OCI-LY3 (cell line): ENCODE data around the gene NSMCE4A.

Experiments used
- CTCF ChIP-seq: fragments of 200-600, 300-600 bp; sonication (generic); IDR thresholded peaks from 2 replicates; pipeline ENCODE4 v1.5.1; 2014; ENCODE audit warnings: antibody characterized with exemption, low read length, low read depth
- EZH2phosphoT487 ChIP-seq: fragments of 200-600 bp; shearing (Covaris generic); IDR thresholded peaks from 2 replicates; pipeline ENCODE4 v1.6.1; 2018; ENCODE audit warnings: antibody characterized with exemption, mixed run types, low read depth

DNA sequence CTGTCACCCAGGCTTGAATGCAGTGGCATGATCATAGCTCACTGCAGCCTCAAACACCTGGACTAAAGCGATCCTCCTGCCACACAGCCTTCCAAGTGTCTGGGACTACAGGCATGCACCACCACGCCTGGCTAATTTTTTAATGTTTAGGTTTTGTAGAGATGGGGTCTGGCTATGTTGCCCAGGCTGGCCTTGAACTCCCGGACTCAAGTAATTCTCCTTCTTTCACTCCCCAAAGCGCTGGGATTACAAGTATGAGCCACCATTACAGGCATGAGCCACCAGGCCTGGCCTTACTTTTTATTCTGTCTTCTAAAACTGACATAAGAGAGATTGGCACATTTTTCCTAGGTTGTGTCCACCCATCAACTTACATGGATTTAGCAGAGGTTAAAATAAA lies 47.3 kb upstream of the NSMCE4A start:
- TF ChIP-seq CTCF (no peak), EZH2phosphoT487 (no peak)
